GM18870 (cell line): ENCODE data around the gene RGS4.

Experiments used
- ATAC-seq: cut with Tn5 transposase; IDR thresholded peaks from one replicate; pipeline ENCODE4 v1.9.1; 2021; ENCODE audit warnings: moderate library complexity; ENCODE audit not compliant: unreplicated experiment

Gene RGS4

GRCh38 chr1:163069142-163069541 is at the start of gene RGS4:
Gene RGS4, plus strand, starts transcription at chr1:163069361. Its CDS starts 124 bp downstream, at chr1:163069485.
- no peak for ATAC-seq

DNA sequence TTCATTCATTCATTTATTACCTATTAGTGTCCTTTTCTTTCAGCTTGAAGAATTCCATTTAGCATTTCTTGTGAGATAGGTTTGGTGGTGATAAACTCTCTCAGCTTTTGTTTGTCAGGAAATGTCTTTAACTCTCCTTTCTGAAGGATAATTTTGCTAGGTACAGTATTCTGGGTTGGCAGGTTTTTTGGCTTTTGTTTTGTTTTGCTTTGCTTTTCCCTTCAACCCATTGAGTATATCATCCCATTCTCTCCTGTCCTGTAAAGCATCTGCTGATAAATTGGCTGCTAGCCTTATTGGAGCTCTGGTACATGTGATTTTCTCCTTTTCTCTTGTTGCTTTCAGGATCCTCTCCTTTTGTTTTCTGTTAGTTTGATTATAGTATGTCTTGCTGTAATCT is 47.0 kb upstream of the RGS4 start:
- ATAC-seq = no peak

DNA sequence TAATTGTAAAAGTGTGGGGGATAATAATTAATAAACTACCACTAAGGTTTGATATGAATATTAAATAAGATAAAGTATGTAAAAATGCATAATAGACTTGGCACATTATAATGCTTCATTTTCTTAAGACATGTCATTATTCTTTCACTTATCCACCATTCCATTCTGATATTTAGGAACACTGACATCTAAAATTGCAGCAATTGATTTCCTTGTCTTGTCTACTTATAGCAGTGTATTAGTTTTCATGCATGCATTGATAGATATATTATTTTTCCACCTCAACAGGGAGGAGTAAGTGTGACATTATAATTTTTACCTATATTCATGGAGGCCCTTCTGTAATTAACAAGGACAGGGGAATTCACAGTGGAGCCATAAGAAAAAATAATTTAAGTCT is 41.6 kb upstream of the RGS4 start:
- no peak for ATAC-seq

DNA sequence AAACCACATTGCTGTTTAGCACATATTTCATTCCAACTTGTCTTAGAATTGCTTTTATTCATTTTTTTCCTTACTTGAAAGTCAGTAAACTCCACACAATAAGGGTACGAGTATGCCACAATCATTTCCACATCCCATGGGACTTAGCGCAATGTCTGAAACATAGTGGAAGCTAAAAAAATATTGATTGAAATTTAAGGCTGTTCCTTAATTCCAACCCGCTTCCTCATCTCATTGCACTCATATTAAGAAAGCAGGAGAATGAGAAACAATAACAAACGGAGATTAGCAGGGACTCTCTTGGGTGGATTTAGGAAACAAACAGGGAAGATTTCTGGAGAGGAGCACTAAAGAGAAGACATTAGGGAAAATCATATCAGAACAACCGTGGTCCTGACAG is 39.3 kb upstream of the RGS4 start:
- ATAC-seq = no peak

DNA sequence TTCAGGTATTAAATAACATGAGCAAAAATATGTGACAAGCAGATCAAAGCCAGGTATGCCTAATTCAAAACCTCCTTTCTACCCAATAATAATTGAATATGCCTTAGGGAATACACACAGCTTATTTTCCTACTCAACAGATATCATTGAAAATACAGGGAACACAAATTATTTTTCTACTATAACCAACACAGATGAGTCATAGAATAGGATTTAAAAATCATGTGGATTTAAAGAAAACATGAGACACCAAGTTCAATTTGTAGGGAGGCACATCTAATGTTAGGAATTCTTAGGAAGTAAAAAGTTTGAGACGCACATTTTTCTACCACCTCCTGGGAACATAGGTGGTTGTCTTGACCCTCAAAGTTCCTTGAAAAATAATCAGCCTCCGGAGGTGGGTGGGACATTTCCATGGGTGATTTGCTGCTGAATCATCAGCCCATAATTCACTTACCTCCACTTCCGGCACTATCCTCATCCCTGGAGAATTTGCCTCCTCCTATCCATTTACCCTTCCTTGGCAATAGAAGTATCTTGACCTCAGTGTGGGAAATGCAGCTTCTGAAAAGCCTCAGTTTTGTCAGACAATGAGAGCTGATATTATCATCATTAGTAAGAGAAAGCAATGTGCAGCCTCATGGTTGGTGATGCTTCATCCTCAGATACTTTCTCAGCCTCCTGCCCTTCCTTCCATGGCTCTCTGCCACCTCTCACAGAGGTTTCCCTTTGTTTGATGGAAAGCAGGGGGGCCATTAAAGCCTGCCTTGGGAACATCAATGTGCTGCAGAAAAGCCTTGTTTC is 33.5 kb upstream of the RGS4 start:
- no peak for ATAC-seq

GRCh38 chr1:163036671-163037070 is 32.5 kb upstream of the RGS4 start:
- no peak for ATAC-seq

DNA sequence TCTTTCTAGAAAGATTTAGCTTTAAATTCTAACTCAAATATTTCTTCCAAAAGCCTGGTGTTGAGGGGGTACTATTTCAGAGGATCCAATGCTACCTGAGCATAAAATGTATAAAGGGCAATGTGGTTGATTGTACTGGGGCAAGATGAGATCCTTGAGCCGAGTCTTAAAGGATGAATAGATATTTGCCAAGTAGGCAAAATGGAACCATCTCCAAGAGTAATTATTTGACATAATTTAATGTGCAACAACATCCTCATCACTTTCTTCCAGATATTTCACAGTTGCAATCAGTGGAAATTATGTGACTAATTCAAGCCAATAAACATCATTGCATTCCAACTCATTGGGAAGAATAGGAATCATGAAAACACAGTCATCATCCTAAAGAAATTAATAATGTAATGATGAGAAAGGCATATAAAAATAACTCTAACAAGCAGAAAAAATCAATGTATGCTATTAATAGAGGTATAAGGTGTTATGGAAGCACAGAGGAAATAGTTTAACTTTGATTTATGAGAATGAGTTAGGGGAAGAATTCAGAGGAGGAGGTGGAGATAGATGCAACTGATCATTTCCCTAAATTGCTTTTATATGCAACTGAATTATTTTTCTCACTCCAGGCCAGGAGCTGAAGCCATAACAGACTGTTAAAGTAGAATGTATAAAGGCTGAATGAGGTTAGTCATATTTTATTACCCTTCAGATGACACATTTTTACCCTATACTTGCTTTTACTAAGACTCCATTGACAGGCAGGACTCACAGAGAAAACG is 30.0 kb upstream of the RGS4 start:
- no peak for ATAC-seq

GRCh38 chr1:163039707-163040093 is 29.5 kb upstream of the RGS4 start:
- ATAC-seq = no peak

GRCh38 chr1:163046071-163046470 is 23.1 kb upstream of the RGS4 start:
- no peak for ATAC-seq

DNA sequence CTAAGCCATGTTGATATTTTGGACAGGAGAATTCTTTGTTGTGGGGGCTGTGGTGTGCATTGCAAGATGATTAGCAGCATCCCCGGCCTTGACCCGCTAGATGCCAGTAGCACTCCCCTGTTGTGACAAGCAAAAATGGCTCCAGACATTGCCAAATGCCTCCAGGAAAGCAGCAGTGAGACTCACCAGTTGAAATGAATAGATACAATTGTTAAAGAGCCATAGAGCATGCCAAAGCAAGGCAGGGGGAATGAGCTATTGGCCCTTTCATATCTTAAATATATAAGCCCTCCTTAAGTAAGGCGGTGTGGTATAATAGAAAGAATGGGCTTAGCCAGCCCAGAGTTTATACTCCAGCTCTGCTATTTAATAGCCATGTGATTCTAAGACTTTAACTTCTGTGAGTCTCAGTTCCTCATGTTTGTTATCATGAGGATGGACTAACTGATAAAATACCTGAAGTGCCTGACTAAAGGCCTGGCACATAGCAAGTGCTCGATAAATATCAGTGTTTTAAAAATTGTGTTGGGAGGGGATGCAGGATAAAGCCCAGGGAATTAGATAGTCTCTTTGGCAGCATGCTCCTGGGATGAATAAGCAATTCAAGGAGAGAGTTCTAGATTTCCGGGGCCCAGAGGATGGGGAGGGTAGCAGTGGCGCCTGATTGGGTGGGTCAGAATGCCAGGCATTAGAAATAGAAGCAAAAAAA is 21.1 kb upstream of the RGS4 start:
- no peak for ATAC-seq

- ATAC-seq = no peak
Measured at GRCh38 chr1:163048869-163049268, 20.3 kb upstream of the RGS4 start.

- no peak for ATAC-seq
Measured at GRCh38 chr1:163049296-163049695, 19.9 kb upstream of the RGS4 start.

DNA sequence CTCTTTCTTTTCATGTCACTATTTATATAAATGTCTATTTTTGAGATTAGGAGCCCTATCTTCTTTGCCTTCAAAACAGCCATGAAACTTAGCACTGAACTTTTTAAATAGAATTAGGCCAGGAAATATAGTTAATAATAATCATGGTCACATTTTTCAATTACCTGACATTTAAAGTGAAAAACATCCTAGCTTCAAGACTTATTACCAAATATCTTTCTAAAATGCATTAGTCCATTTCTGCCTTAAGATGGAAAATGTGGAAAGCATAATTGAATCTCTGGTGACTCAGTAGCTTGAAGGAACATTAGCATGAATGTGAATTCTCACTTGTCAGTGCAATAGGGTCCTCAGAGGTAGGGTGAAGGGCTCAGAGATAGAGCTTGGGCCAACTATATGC is 18.7 kb upstream of the RGS4 start:
- no peak for ATAC-seq

DNA sequence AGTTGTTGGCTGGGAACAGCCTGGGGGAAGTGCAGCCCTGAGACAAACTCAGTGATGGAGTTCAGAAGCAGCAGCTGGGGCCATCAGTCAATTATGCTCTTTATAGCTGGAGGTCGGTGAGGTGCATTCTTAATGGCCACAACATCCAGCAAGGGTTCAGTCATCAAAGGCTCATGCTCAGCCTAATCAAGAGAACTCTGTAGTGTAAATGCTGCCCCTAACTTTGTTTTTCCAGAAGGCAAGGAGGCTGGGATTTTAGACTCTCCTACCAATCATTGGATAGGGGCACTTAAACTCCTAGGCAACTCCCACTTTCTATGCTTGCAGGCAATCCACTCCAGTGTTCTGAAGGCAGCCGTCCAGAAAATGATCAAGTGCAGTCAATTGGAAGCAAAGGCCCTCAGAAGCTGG is 15.0 kb upstream of the RGS4 start:
- no peak for ATAC-seq

- ATAC-seq = no peak
Measured at GRCh38 chr1:163055005-163055404, 14.2 kb upstream of the RGS4 start.

DNA sequence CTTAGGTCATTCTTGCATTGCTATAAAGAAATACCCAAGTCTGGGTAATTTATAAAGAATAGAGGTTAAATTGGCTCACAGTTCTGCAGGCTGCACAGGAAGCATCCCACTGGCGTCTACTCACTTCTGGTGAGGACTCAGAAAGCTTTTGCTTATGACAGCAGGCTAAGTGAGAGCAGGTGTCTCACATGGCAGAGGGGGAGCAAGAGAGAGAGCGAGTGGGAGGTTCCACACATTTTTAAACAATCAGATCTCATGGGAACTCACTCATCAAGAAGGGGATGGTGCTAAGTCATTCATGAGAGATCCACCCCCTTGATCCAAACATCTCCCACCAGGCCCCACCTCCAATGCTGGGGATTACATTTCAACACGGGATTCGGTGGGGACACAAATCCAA is 13.6 kb upstream of the RGS4 start:
- no peak for ATAC-seq

DNA sequence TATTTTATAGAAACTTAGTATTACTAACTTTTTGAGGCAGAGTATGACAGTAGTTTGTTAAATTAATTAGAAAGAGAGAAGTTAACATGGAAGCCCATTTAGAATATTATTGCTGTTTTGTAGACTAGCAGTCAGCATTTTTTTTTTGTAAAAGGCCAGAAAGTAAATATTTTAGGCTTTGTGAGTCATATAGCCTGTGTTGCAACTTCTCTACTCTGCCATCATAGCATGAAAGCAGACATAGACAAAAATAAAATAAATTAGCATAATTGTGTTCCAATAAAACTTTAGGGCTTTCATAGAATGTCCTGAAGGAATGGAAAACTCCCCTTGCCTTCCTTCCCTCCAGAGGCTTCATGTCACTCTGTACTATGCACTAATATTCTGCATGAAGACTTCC is 12.3 kb upstream of the RGS4 start:
- no peak for ATAC-seq

DNA sequence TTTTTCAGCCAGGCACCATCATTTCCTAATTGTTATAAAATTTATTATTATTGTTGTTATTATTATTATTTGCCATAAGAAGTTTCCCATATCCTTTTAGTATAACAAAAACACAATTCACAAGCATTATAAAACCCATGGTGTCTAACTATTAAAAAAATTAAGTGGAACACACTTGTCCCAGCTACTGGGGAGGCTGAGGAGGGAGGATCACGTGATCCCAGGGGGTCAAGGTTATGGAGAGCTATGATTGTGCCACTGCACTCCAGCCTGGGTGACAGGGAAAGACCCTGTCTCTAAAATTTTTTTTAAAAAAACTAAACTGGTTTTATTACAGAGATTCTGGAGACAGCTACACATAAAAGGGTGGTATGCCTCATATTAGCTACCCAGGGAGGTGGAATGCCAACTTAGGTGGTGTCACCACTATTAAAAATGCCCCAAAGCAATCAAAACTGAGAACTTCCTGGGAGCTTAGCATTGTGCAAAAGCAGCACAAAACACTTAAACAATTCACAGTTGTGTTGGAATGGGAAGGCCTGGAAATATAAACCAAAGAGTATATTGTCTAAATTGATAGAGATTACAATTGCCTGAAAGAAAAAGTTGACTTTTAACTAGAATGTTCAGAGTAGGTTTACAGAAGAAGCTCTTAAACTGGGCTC is 8.7 kb upstream of the RGS4 start:
- no peak for ATAC-seq

DNA sequence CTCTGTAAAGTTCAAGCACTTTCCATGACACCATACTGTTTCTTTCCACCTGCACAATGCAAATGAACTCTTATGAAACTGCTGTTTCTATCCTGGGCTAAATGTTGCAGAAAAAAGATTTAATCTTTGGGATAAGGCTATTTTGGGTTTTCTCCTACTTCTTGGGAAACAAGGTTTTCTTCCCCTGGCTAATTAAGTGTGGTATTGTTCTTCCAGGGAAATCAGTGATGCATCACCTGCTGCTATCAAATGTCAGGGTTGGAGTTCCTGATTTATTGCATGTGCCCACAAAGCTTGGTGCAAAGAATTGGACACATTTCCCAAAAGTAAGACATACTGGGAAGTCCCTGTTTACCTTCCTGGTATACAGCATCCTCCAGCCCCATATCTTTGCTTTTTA is 6.0 kb upstream of the RGS4 start:
- no peak for ATAC-seq

- ATAC-seq = no peak
Measured at GRCh38 chr1:163063610-163064009, 5.6 kb upstream of the RGS4 start.

DNA sequence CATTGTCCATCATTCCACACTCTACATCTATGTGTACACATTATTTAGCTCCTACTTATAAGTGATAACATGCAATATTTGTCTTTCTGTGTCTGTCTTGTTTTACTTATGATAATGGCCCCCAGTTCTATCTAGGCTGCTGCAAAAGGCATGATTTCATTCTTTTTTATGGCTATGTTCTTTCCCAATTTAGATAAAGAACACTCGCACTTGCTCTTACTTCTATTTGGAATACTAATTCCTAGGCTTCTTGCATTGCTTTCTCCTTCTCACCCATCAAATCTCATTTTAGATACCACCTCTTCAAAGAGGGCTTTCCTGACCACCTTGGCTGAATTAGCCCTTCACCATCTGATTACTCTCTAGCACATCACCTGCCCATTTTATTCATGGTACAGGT is 3.0 kb upstream of the RGS4 start:
- ATAC-seq = no peak
